Hepatic stellate cell (primary cell): ENCODE data around the gene KCNK18.

ENCODE experiments used
- DNase-seq: peaks from one replicate; pipeline ENCODE4 v3.0.0; 2011; ENCODE audit warnings: low spot score

Gene KCNK18

DNA sequence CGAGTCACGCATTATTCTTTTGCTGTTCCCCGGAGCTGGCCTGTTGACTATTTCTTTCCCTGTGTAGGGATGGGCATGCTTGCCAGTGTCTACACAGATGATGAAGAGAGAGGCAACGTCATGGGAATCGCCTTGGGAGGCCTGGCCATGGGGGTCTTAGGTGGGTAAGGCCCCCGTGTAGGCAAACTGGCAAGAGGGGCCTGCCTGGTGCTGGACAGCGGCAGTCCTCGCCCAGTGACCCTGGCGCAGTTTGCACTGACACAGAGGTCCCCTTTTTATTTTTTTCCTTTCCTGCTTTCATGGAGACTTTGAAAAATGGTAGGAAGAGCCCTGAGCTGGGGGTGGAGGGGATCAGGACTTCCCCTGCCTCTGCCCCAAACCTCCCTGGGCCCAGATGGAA lies 57.0 kb downstream of the KCNK18 start:
- no peak for DNase-seq

DNA sequence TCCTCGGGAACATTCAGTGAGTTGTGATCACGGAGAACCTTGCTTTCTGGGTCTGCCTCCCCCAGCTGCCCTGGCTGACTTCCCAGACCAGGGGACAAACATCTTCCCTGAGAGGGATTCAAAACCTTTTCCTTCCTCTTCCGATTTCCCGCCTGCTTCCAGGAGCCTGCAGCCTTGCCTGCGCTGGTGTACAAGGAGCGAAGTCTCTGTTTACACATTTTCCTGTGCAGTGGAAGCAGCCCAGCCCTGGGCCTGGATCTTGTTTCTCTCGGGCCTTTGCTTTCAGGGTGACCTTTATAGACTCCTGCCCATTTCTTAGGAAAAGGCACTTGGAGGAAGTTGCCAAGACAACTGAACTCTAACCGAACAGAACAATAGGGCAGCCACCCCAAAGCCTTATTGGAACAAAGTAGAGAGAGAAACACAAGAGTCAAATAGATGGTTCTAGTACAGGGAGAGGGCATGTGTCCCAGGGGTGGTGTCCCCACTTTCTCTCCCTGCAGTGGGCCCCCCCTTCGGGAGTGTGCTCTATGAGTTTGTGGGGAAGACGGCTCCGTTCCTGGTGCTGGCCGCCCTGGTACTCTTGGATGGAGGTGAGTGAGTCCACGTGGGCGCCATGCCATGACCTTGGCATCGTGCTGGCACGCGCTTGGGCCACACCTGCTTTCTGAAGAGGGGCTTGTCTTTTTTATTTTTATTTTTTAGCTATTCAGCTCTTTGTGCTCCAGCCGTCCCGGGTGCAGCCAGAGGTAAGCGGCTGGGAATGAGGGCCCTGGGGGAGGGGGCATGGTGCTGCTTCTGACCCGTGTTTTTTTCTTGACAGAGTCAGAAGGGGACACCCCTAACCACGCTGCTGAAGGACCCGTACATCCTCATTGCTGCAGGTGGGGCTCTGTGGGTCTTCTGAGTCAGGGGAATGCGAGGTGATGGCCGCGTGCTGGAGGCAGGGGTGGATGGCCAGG lies 57.8 kb downstream of the KCNK18 start:
- DNase-seq, result no peak

DNA sequence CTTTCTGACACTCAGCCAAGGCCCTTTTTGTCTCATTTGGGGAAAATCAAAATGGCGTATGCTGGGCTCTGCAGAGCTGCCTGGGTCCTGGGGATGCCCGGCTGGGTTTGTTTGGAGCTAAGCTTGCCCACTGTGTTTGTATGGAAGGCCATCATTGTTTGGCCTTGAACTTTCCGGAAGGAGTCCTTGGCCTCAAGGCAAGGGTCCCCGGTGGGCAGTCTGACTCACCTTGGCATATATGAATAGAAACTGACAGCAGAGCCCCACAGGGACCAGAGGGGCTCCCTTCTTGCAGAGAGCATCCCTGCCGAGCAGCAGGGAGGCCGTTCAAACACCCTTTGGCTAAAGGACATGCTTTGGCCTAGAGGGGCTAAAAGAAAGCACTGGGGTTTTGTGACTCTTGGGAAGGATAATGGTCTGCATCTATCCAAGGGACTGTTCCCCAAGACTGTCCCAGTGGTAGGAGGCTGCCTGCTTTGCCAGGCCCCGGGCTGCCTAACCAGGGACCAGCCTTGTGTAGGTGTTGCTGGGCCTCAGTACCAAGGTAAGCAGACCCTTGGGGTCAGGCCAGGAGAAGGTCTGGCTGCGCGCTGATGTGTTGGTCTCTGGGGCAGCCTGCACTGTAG lies 58.7 kb downstream of the KCNK18 start:
- DNase-seq, result no peak

DNA sequence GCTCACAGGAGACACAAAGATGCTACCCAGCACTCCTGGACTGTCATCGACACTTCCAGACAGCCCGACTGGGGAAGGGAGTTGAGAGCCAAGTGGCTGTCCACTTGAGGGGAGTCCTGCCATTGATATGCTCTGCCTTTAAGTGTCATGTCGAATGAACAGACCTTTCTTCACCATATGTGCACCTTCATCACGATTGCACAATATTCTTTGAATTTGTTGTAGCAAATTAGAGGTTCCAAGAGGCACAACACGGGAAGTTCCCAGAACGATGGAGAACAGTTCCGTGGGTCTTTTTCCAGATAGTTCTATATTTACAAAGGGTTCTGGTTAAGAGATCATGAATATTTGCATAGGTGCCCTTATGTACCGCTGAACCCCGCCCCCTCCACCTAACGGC lies 59.6 kb downstream of the KCNK18 start:
- no peak for DNase-seq

DNA sequence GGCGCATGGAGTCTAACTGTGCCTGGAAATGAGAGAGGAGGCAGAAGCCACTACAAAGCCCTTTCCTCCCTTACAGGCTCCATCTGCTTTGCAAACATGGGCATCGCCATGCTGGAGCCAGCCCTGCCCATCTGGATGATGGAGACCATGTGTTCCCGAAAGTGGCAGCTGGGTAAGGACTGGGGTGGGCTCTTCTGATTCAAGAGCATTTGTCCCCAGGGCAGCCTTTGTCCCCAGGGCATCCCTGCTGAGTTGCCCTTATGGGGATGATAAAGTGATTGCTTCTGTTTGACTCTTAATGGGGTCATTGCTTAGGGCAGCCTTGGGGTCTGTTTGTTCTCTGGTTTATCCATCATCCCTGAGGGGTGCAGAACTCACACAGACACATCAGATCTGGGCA lies 60.4 kb downstream of the KCNK18 start:
- no peak for DNase-seq

DNA sequence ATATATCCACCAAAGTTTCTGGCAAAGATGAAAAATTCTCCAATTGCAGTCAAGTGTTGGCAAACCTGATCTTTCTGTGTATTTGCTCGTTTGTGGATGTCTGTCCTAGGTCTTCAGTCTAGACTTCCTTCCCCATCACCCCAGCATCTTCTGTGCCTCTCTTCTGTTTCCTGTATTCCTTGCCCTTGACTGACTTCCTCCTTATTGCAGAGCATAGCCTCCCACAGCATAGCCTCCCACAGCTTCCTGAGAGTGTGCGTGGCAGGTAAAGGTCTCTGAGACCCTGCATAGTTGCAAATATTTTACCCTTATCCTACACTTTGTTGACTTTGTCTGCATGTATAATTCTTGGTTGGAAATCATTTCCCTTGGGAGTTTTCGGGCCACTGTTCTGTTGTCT lies 62.0 kb downstream of the KCNK18 start:
- DNase-seq, result no peak
